Skin of body (tissue), 2 donors: Measurements from ENCODE around the gene VANGL1. TPM values are rescaled to one million over a fixed set of nuclear protein-coding genes. Genes with fewer than 3 reads are reported as not detected.
A peak's percentile ranks its signal among the peaks of the same experiment; 100 is the strongest.
"Not testable (repeated sequence)": the region's sequence is repeated elsewhere in the genome, so short reads cannot be mapped to it uniquely, and the experiment has no call there.

Experiments
- DNase-seq: peaks from one replicate; lab custom pipeline; 2025; lab: John Stamatoyannopoulos, UW
- total RNA-seq: library from RNA; depleted of rRNA; stranded (reverse); fragments of >200 nt; gene quantifications from one replicate; pipeline ENCODE4 v1.2.3, GENCODE V29; 2014

VANGL1 gene
- total RNA-seq, result 8.5 TPM

- DNase-seq, result no peak
These were observed at the start of gene VANGL1 for GRCh38 chr1:115641762-115642167. Gene VANGL1, plus strand, starts transcription at chr1:115641970. Its CDS starts 9,444 bp downstream, at chr1:115651414.

- no peak for DNase-seq
These were observed 49.5 kb upstream of the VANGL1 start for GRCh38 chr1:115592264-115592663.

- DNase-seq, result no peak
These were observed 48.2 kb upstream of the VANGL1 start for GRCh38 chr1:115593365-115594259.

- DNase-seq, result no peak
These were observed 47.2 kb upstream of the VANGL1 start for GRCh38 chr1:115594600-115594999.

- peak; percentile 91 for DNase-seq
These were observed 46.3 kb upstream of the VANGL1 start for GRCh38 chr1:115595279-115596079.

GRCh38 chr1:115596080-115596780, 45.5 kb upstream of the VANGL1 start:
- no peak for DNase-seq

GRCh38 chr1:115604508-115604907, 37.3 kb upstream of the VANGL1 start:
- no peak for DNase-seq

GRCh38 chr1:115606305-115606704, 35.5 kb upstream of the VANGL1 start:
- no peak for DNase-seq

GRCh38 chr1:115609021-115609420, 32.7 kb upstream of the VANGL1 start:
- no peak for DNase-seq

GRCh38 chr1:115613767-115614166, 28.0 kb upstream of the VANGL1 start:
- DNase-seq, result no peak

- no peak for DNase-seq
These were observed 21.3 kb upstream of the VANGL1 start for GRCh38 chr1:115620453-115620852.

GRCh38 chr1:115620950-115621349, 20.8 kb upstream of the VANGL1 start:
- no peak for DNase-seq

GRCh38 chr1:115624859-115625258, 16.9 kb upstream of the VANGL1 start:
- DNase-seq, result no peak

GRCh38 chr1:115630342-115630741, 11.4 kb upstream of the VANGL1 start:
- no peak for DNase-seq

GRCh38 chr1:115632251-115633026, 9.3 kb upstream of the VANGL1 start:
- DNase-seq, result no peak

- DNase-seq, result not testable (repeated sequence)
These were observed 8.2 kb upstream of the VANGL1 start for GRCh38 chr1:115633606-115634005.

GRCh38 chr1:115637247-115637646, 4.5 kb upstream of the VANGL1 start:
- not testable (repeated sequence) for DNase-seq

- no peak for DNase-seq
These were observed 1.4 kb upstream of the VANGL1 start for GRCh38 chr1:115640384-115640783.

- DNase-seq, result no peak
These were observed 650 bp downstream of the VANGL1 start for GRCh38 chr1:115642168-115643072.

GRCh38 chr1:115643225-115643624, 1.5 kb downstream of the VANGL1 start:
- DNase-seq, result no peak
